AG04449 (cell line): ENCODE measurements around the gene SARDH.

ENCODE experiments used
- CTCF ChIA-PET: fragments of 350-600 bp; formaldehyde crosslinking; extraction: SDS; loops from one replicate; lab custom pipeline; 2021; ENCODE audit warnings: antibody characterized with exemption; lab: Yijun Ruan, JAX
- POLR2A ChIA-PET: fragments of 400-600, 350-600 bp; formaldehyde crosslinking; extraction: SDS; loops from one replicate; lab custom pipeline; 2020; ENCODE audit warnings: antibody characterized with exemption, inconsistent platforms; lab: Yijun Ruan, JAX
- DNase-seq: peaks from one replicate; pipeline ENCODE4 v3.0.0-alpha.2; 2010; ENCODE audit warnings: low read depth, low spot score
- H3K4me3 ChIP-seq: 2 replicates; pipeline ENCODE4 v1.5.1; 2011; ENCODE audit warnings: low read depth, mild to moderate bottlenecking, control low read depth, low read length
- TF ChIP-seq, protein P1 (sequence below): IDR thresholded peaks from one replicate; pipeline ENCODE4 v1.5.1; 2011; ENCODE audit warnings: mild to moderate bottlenecking, moderate library complexity, low read length, control low read depth, inconsistent platforms; ENCODE audit not compliant: insufficient read depth; ENCODE audit errors: missing control alignments

SARDH gene

DNA sequence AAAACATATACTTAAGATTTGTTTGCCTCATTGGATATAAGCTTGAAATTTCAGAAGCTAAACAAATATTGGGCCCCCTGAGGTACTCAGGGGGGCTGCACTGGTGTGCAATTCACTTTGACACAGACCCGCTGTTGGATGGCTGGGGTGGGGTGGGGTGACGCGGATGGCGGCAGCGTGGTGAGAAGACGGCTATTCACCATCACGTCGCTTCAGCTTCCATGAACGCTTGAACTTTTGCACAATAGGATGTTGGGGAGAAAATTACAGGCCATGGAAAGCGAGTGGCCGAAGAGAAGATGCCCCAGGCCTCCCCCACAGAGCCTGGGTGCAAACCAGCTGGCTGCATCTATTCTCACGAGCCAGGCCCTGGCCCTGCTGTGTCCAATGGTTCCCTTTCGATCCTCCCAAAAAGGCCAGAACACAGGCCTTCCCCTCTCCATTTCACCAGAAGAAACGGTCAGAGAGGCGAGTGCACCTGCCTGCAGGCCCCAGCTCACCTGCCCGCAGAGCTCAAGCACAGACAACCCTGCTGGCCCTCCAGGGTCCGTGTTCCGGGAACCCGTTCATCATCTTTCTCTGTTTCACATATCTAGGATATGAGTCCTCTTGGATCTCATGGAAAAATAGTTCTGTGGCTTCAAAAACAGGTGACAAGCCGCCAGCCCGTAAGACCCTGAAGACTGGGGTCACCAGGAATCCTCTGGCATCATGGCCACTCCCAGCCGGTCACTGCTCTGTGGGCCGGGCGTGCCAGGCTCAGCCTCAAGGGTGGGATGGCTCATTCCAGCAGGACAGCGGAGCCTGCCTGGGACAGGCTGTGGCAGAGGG is 46.8 kb upstream of the SARDH start:
- ChIA-PET POLR2A (no interaction called here), CTCF (interaction anchor here (0.6 to 10.4 kb wide), 7 partner anchors 8 to 210 kb away, joined by 3 to 364 read pairs (median 4); no protein-coding TSS in a partner anchor)
- TF ChIP-seq, protein P1, sequence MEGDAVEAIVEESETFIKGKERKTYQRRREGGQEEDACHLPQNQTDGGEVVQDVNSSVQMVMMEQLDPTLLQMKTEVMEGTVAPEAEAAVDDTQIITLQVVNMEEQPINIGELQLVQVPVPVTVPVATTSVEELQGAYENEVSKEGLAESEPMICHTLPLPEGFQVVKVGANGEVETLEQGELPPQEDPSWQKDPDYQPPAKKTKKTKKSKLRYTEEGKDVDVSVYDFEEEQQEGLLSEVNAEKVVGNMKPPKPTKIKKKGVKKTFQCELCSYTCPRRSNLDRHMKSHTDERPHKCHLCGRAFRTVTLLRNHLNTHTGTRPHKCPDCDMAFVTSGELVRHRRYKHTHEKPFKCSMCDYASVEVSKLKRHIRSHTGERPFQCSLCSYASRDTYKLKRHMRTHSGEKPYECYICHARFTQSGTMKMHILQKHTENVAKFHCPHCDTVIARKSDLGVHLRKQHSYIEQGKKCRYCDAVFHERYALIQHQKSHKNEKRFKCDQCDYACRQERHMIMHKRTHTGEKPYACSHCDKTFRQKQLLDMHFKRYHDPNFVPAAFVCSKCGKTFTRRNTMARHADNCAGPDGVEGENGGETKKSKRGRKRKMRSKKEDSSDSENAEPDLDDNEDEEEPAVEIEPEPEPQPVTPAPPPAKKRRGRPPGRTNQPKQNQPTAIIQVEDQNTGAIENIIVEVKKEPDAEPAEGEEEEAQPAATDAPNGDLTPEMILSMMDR = no peak
- no peak for DNase-seq
- no peak overlapping the region for H3K4me3 ChIP-seq

DNA sequence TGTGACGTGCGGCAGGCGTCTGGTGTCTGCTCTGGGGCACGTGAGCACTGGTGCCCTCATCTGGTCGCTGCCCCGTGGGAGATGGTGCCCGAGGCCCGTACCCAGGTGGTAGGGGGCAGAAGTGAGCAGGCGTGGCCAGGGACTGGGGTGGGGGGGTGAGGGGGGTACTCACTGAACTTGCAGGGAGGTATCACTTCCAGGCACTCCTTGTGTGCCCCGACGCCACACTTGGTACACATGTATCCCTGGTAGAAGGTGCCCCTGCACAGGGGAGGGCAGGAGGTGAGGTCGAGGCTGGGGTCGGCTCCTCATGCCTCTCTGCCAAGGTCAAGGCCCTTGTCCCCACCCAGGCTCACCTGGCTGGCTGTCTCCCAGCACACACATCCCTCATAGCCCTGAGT is 45.2 kb upstream of the SARDH start:
- ChIA-PET POLR2A (no interaction called here), CTCF (interaction anchor here (0.7 to 10.4 kb wide), 23 partner anchors 10 to 347 kb away, joined by 3 to 364 read pairs (median 9); partner anchors contain the start of gene BRD3OS)
- H3K4me3 ChIP-seq = no peak overlapping the region
- TF ChIP-seq, protein P1 = no peak
- DNase-seq = no peak

DNA sequence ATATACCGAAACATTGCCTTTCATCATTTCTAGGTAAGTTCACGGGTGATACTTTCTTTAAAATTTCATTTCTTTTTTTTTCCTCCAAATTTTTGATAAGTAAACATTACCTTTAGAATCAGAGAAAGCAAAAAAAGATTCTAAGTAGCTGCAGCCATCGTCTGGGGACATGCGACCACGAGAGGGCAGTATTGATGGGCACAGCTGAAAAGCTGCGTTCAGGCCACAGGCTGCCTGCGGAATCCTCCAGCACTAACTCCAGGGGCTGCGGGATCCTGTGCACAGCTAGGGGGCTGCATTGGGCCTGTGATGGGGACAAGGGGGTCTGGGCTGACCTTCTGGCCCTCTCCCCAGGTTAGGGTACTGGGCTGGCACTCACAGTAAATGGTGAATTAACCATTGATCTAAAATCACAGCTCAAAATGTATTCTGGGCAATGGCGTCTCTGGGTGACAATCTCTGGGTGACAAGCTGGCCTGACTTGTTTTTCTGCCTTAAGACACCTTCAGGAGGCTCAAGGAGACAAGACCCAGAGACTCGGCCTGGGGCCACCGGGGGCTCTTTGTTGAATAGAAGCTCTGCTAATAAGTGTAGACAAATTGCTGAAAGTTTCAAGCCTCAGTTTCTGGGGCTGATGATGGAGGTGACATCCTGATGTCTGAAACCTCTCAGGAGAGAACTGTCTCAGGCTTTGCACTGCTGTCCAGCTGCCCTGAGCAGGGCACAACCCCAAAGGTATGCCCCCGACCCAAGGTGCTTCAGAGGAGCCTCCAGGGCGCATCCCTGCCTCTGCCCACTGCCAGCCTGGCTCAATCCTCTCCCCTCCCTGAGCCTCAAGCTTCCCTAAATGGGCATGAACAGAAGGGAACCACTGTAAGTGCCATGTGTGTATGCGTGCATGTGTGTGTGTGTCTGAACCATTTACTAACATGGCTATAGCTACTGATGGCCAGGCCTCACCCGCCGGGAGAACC is 44.3 kb upstream of the SARDH start:
- peak; percentile 19 for DNase-seq
- POLR2A ChIA-PET = interaction anchor here (1.3 kb wide), 1 partner anchor 211 kb away, joined by 11 read pairs; no protein-coding TSS in a partner anchor
- no peak overlapping the region for H3K4me3 ChIP-seq
- CTCF ChIA-PET = interaction anchor here (0.7 to 10.4 kb wide), 45 partner anchors 9 to 380 kb away, joined by 3 to 364 read pairs (median 5); partner anchors contain the start of genes ADAMTSL2, BRD3OS and WDR5
- TF ChIP-seq, protein P1 = peak; percentile 86

- TF ChIP-seq, protein P1 = no peak
- no peak overlapping the region for H3K4me3 ChIP-seq
- DNase-seq = no peak
- ChIA-PET POLR2A (interaction anchor here (1.3 kb wide), 1 partner anchor 212 kb away, joined by 11 read pairs; no protein-coding TSS in a partner anchor), CTCF (interaction anchor here (0.7 to 10.4 kb wide), 34 partner anchors 9 to 381 kb away, joined by 3 to 364 read pairs (median 8); partner anchors contain the start of genes ADAMTSL2 and BRD3OS)
These were observed 43.6 kb upstream of the SARDH start for GRCh38 chr9:133781828-133782135.

- TF ChIP-seq, protein P1 = no peak
- DNase-seq = no peak
- H3K4me3 ChIP-seq = no peak overlapping the region
- ChIA-PET POLR2A (interaction anchor here (1.3 kb wide), 1 partner anchor 213 kb away, joined by 11 read pairs; no protein-coding TSS in a partner anchor), CTCF (interaction anchor here (0.9 to 10.4 kb wide), 29 partner anchors 8 to 382 kb away, joined by 3 to 364 read pairs (median 7); partner anchors contain the start of gene ADAMTSL2)
These were observed 43.0 kb upstream of the SARDH start for GRCh38 chr9:133780962-133781827.
